IMR-90 (cell line): Measurements from ENCODE around the gene ARHGAP32. TPM values are rescaled to one million over a fixed set of nuclear protein-coding genes. Genes with fewer than 3 reads are reported as not detected.

Experiments
- ATAC-seq: fragments of 200-7000 bp; cut with Tn5 transposase; 2 replicates; pipeline ENCODE4 v1.9.1; 2020; ENCODE audit warnings: low read depth, mild to moderate bottlenecking, moderate library complexity
- BruUV-seq: library from RNA; stranded (reverse); fragments of 400-500 nt; replicated peaks from 2 replicates; lab custom pipeline; 2021; lab: Mats Ljungman, UMichigan
- CTCF ChIA-PET: fragments of 300-600 bp; formaldehyde crosslinking; extraction: SDS; loops from one replicate; lab custom pipeline; 2021; ENCODE audit warnings: antibody characterized with exemption; lab: Yijun Ruan, JAX
- POLR2A ChIA-PET: fragments of 300-600 bp; sonication (Branson Sonifier 250); formaldehyde crosslinking; loops from one replicate; lab custom pipeline; 2022; ENCODE audit warnings: antibody characterized with exemption; ENCODE audit not compliant: unreplicated experiment; lab: Charles Lee
- DNase-seq: peaks from one replicate; pipeline ENCODE4 v3.0.0; 2013
- H2AFZ ChIP-seq: replicated peaks from 2 replicates; pipeline ENCODE3; 2013; ENCODE audit warnings: low read length, mild to moderate bottlenecking; ENCODE audit not compliant: poor library complexity
- H2AK5ac ChIP-seq: 2 replicates; pipeline ENCODE4 v1.6.1; 2013; ENCODE audit warnings: low read depth, low read length, inconsistent platforms
- H2AK9ac ChIP-seq: replicated peaks from 2 replicates; pipeline ENCODE3; 2013; ENCODE audit warnings: mild to moderate bottlenecking, low read depth, low read length, moderate library complexity; ENCODE audit not compliant: poor library complexity
- H2BK120ac ChIP-seq: 2 replicates; pipeline ENCODE4 v1.6.1; 2013; ENCODE audit warnings: low read depth, low read length, inconsistent platforms
- H2BK15ac ChIP-seq: 3 replicates; pipeline ENCODE4 v1.6.1; 2013; ENCODE audit warnings: low read depth, low read length, inconsistent platforms
- H2BK20ac ChIP-seq: 2 replicates; pipeline ENCODE4 v1.6.1; 2013; ENCODE audit warnings: low read depth, mild to moderate bottlenecking, inconsistent platforms, low read length, moderate library complexity
- H2BK5ac ChIP-seq: 2 replicates; pipeline ENCODE4 v1.6.1; 2013; ENCODE audit warnings: mild to moderate bottlenecking, low read depth, low read length, inconsistent platforms; ENCODE audit not compliant: poor library complexity, severe bottlenecking
- H3K14ac ChIP-seq: replicated peaks from 2 replicates; pipeline ENCODE4 v1.6.1; 2013; ENCODE audit warnings: low read depth, low read length, inconsistent platforms
- H3K18ac ChIP-seq: 2 replicates; pipeline ENCODE4 v1.6.1; 2013; ENCODE audit warnings: low read depth, low read length, control low read depth
- H3K23ac ChIP-seq: 2 replicates; pipeline ENCODE4 v1.6.1; 2013; ENCODE audit warnings: low read depth, low read length, inconsistent platforms
- H3K27ac ChIP-seq: 2 replicates; pipeline ENCODE4 v1.5.1; 2013; ENCODE audit warnings: mild to moderate bottlenecking, control low read depth, low read length; ENCODE audit not compliant: insufficient read depth
- H3K27me3 ChIP-seq: 2 replicates; pipeline ENCODE4 v1.6.1; 2013; ENCODE audit warnings: low read length; ENCODE audit not compliant: control insufficient read depth, insufficient read depth
- H3K36me3 ChIP-seq: 2 replicates; pipeline ENCODE4 v1.6.1; 2013; ENCODE audit warnings: low read length, mixed read lengths; ENCODE audit not compliant: control insufficient read depth, insufficient read depth
- H3K4ac ChIP-seq: 2 replicates; pipeline ENCODE4 v1.6.1; 2013; ENCODE audit warnings: low read depth, low read length, inconsistent platforms
- H3K4me1 ChIP-seq: 2 replicates; pipeline ENCODE4 v1.6.1; 2013; ENCODE audit warnings: low read length, mixed read lengths; ENCODE audit not compliant: control insufficient read depth, insufficient read depth
- H3K4me2 ChIP-seq: 2 replicates; pipeline ENCODE4 v1.6.1; 2013; ENCODE audit warnings: low read depth, mild to moderate bottlenecking, control low read depth, low read length, moderate library complexity
- H3K4me3 ChIP-seq: 2 replicates; pipeline ENCODE4 v1.5.1; 2013; ENCODE audit warnings: low read depth, mild to moderate bottlenecking, control low read depth, low read length, moderate library complexity; ENCODE audit not compliant: insufficient read depth
- H3K56ac ChIP-seq: 2 replicates; pipeline ENCODE4 v1.6.1; 2013; ENCODE audit warnings: low read length, inconsistent platforms; ENCODE audit not compliant: insufficient read depth; ENCODE audit errors: extremely low read depth
- H3K79me1 ChIP-seq, 2 experiments: 2 replicates each; pipeline ENCODE4 v1.6.1; 2013; ENCODE audit warnings: low read length in 2 of 2, inconsistent platforms in 1 of 2, low read depth in 1 of 2
- H3K9ac ChIP-seq: 2 replicates; pipeline ENCODE4 v1.6.1; 2013; ENCODE audit warnings: low read depth, low read length, control low read depth
- H3K9me1 ChIP-seq: 2 replicates; pipeline ENCODE4 v1.6.1; 2013; ENCODE audit warnings: low read length, inconsistent platforms; ENCODE audit not compliant: insufficient read depth
- H3K9me3 ChIP-seq: 2 replicates; pipeline ENCODE4 v1.6.1; 2013; ENCODE audit warnings: low read length; ENCODE audit not compliant: control insufficient read depth, insufficient read depth
- H4K20me1 ChIP-seq: 2 replicates; pipeline ENCODE4 v1.6.1; 2013; ENCODE audit warnings: low read length, inconsistent platforms; ENCODE audit not compliant: insufficient read depth
- H4K5ac ChIP-seq: 2 replicates; pipeline ENCODE4 v1.6.1; 2013; ENCODE audit warnings: mild to moderate bottlenecking, low read depth, low read length, control low read depth
- H4K8ac ChIP-seq, 2 experiments: 2 replicates each; pipeline ENCODE4 v1.6.1; 2013; ENCODE audit warnings: low read depth in 2 of 2, low read length in 2 of 2, control low read depth in 1 of 2, inconsistent platforms in 1 of 2
- H4K91ac ChIP-seq: 2 replicates; pipeline ENCODE4 v1.6.1; 2013; ENCODE audit warnings: low read depth, low read length, inconsistent platforms; ENCODE audit not compliant: insufficient read depth
- BHLHE40 ChIP-seq: fragments of 150-350 bp; IDR thresholded peaks from 2 replicates; pipeline ENCODE4 v1.6.1; 2016; ENCODE audit warnings: mild to moderate bottlenecking, low read depth, low read length
- CEBPB ChIP-seq: IDR thresholded peaks from 2 replicates; pipeline ENCODE4 v1.6.1; 2012; ENCODE audit warnings: low read depth, low read length, improper control_type of control experiment
- CHD1 ChIP-seq: IDR thresholded peaks from 2 replicates; pipeline ENCODE4 v1.6.1; 2012; ENCODE audit warnings: low read depth, low read length, improper control_type of control experiment
- FOS ChIP-seq: fragments of 150-350 bp; IDR thresholded peaks from 2 replicates; pipeline ENCODE4 v1.6.1; 2016; ENCODE audit warnings: low read depth, low read length
- MAFK ChIP-seq: IDR thresholded peaks from 2 replicates; pipeline ENCODE4 v1.6.1; 2012; ENCODE audit warnings: low read depth, low read length, improper control_type of control experiment
- MAZ ChIP-seq: IDR thresholded peaks from 2 replicates; pipeline ENCODE4 v1.6.1; 2012; ENCODE audit warnings: low read depth, mild to moderate bottlenecking, low read length, improper control_type of control experiment, moderate library complexity, borderline replicate concordance
- MXI1 ChIP-seq: IDR thresholded peaks from 2 replicates; pipeline ENCODE4 v1.6.1; 2012; ENCODE audit warnings: low read depth, mild to moderate bottlenecking, low read length, moderate library complexity, borderline replicate concordance
- NFE2L2 ChIP-seq: fragments of 150-350 bp; IDR thresholded peaks from 2 replicates; pipeline ENCODE4 v1.6.1; 2016; ENCODE audit warnings: low read depth, mild to moderate bottlenecking, low read length
- RAD21 ChIP-seq: IDR thresholded peaks from 2 replicates; pipeline ENCODE4 v1.6.1; 2012; ENCODE audit warnings: low read length, improper control_type of control experiment
- RFX5 ChIP-seq: IDR thresholded peaks from 2 replicates; pipeline ENCODE4 v1.8.0; 2012; ENCODE audit warnings: low read depth, mild to moderate bottlenecking, low read length, moderate library complexity
- SMC3 ChIP-seq: fragments of 150-350 bp; IDR thresholded peaks from 2 replicates; pipeline ENCODE4 v1.6.1; 2016; ENCODE audit warnings: low read depth, mild to moderate bottlenecking, antibody characterized with exemption, low read length, moderate library complexity
- WGBS, 2 experiments: methylation state at CpG; one replicate each; pipeline versions ENCODE4 v1.1.5 to v1.1.7; 2013; ENCODE audit warnings: missing lambda C conversion rate in 2 of 2; ENCODE audit not compliant: insufficient read length in 1 of 2; ENCODE audit errors: extremely low coverage in 2 of 2; 5-methylcytosine and 5-hydroxymethylcytosine counted together
- dilution Hi-C: fragments of 300-500 bp; cut with HindIII; formaldehyde crosslinking; loops from one replicate; pipeline ENCODE4 v1.14.3; 2018; ENCODE audit warnings: low sequenced_read_pairs; ENCODE audit not compliant: unreplicated experiment
- in situ Hi-C: fragments of 300-500 bp; cut with MboI; formaldehyde crosslinking; loops from 3 replicates; pipeline ENCODE4 v1.14.3; 2019; ENCODE audit warnings: low sequenced_read_pairs, inconsistent platforms, mixed read lengths
- intact Hi-C: fragments of 100-400 bp; cut with micrococcal nuclease; formaldehyde crosslinking; loops from 2 replicates; pipeline ENCODE4 v1.10.0; 2022
- polyA plus RNA-seq, 3 experiments: library from polyadenylated mRNA; depleted of rRNA; stranded (reverse); fragments of >200 nt; gene quantifications; 2 replicates each; pipeline ENCODE4 v1.2.3, GENCODE V29; 2012; ENCODE audit warnings: low replicate concordance in 1 of 3
- total RNA-seq: library from RNA; depleted of rRNA; stranded (reverse); fragments of >200 nt; gene quantifications from 2 replicates; pipeline ENCODE4 v1.2.3, GENCODE V29; 2012
- TF ChIP-seq, protein P1 (sequence below): fragments of 150-350 bp; IDR thresholded peaks from 2 replicates; pipeline ENCODE4 v1.6.1; 2017; ENCODE audit warnings: mild to moderate bottlenecking, antibody characterized with exemption, low read length, low read depth
- TF ChIP-seq, protein P2 (sequence below): fragments of 150-350 bp; IDR thresholded peaks from 2 replicates; pipeline ENCODE4 v1.6.1; 2016; ENCODE audit warnings: low read depth, mild to moderate bottlenecking, low read length, moderate library complexity, borderline replicate concordance
- TF ChIP-seq, protein P3 (sequence below): conservative IDR thresholded peaks from 2 replicates; pipeline ENCODE4 v1.5.1; 2012; ENCODE audit warnings: mild to moderate bottlenecking, low read depth, low read length, improper control_type of control experiment

The ARHGAP32 gene
- total and polyA plus RNA-seq, 2 of the 4 experiments (the other 2 are of a cell fraction): 4.1 to 8.4 TPM

DNA sequence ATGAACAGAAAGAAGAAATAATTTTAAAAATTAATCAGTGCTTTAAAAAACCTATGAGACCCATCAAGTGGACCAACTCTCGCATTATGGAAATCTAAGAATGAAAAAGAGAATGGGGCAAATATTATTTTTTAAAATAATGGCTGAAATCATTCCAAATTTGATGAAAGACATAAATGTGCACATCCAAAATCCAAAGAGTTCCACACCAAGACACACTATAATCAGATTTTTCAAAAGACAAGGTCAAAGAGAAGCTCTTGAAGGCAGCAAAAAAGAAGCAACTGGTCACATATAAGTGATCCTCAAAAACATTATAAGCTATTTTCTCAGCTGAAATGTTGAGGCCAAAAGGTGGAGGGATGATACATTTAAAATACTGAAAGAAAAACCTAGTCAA, 85.3 kb downstream of the ARHGAP32 start:
- ATAC-seq (no peak), DNase-seq (no peak)
- Histone ChIP-seq H3K9ac (no peak overlapping the region), H3K9me1 (no peaks in the 10 kb centered on the region), H3K18ac (no peak overlapping the region), H3K36me3 (no peaks in the 10 kb centered on the region), H2BK120ac (no peak overlapping the region), H2BK5ac (no peak overlapping the region), H2AK5ac (no peak overlapping the region), H3K4me2 (no peak overlapping the region), H4K20me1 (no peaks in the 10 kb centered on the region), H3K79me1 (no peaks in the 10 kb centered on the region; a peak in 1 of 4 replicates), H3K27ac (no peak overlapping the region), H3K4me3 (no peak overlapping the region), H4K91ac (no peak overlapping the region), H3K9me3 (no peaks in the 10 kb centered on the region), H3K4me1 (no peaks in the 10 kb centered on the region), H4K8ac (no peak overlapping the region), H3K4ac (no peak overlapping the region), H4K5ac (no peak overlapping the region), H2AFZ (no peak overlapping the region), H3K27me3 (no peaks in the 10 kb centered on the region), H3K14ac (no peak overlapping the region), H2BK15ac (no peak overlapping the region), H3K23ac (no peak overlapping the region), H2AK9ac (no peak overlapping the region), H2BK20ac (no peak overlapping the region), H3K56ac (no peak overlapping the region)
- dilution Hi-C loops: no loop called here
- TF ChIP-seq MXI1: no peak
- no peak for TF ChIP-seq RFX5
- TF ChIP-seq CEBPB: no peak
- TF ChIP-seq BHLHE40: no peak
- no peak for TF ChIP-seq MAFK
- TF ChIP-seq, protein P1, sequence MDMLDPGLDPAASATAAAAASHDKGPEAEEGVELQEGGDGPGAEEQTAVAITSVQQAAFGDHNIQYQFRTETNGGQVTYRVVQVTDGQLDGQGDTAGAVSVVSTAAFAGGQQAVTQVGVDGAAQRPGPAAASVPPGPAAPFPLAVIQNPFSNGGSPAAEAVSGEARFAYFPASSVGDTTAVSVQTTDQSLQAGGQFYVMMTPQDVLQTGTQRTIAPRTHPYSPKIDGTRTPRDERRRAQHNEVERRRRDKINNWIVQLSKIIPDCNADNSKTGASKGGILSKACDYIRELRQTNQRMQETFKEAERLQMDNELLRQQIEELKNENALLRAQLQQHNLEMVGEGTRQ: no peak
- TF ChIP-seq, protein P2, sequence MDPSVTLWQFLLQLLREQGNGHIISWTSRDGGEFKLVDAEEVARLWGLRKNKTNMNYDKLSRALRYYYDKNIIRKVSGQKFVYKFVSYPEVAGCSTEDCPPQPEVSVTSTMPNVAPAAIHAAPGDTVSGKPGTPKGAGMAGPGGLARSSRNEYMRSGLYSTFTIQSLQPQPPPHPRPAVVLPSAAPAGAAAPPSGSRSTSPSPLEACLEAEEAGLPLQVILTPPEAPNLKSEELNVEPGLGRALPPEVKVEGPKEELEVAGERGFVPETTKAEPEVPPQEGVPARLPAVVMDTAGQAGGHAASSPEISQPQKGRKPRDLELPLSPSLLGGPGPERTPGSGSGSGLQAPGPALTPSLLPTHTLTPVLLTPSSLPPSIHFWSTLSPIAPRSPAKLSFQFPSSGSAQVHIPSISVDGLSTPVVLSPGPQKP: no peak
- no peak for TF ChIP-seq MAZ
- TF ChIP-seq, protein P3, sequence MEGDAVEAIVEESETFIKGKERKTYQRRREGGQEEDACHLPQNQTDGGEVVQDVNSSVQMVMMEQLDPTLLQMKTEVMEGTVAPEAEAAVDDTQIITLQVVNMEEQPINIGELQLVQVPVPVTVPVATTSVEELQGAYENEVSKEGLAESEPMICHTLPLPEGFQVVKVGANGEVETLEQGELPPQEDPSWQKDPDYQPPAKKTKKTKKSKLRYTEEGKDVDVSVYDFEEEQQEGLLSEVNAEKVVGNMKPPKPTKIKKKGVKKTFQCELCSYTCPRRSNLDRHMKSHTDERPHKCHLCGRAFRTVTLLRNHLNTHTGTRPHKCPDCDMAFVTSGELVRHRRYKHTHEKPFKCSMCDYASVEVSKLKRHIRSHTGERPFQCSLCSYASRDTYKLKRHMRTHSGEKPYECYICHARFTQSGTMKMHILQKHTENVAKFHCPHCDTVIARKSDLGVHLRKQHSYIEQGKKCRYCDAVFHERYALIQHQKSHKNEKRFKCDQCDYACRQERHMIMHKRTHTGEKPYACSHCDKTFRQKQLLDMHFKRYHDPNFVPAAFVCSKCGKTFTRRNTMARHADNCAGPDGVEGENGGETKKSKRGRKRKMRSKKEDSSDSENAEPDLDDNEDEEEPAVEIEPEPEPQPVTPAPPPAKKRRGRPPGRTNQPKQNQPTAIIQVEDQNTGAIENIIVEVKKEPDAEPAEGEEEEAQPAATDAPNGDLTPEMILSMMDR: no peak
- TF ChIP-seq NFE2L2: no peak
- no peak for TF ChIP-seq SMC3
- no peak for TF ChIP-seq CHD1
- TF ChIP-seq FOS: no peak
- TF ChIP-seq RAD21: no peak
- in situ Hi-C loops: loop anchor here (25.0 kb wide), 1 partner anchor 631 kb away; no protein-coding TSS in a partner anchor
- intact Hi-C loops: no loop called here
- CTCF ChIA-PET: no interaction called here
- BruUV-seq: no TSS peak
- POLR2A ChIA-PET: no interaction called here
- no CpG with 5 or more reads among the region's 1 CpG for WGBS, 2 experiments
